Stimulated activated CD8-positive, alpha-beta memory T cell treated with anti-CD3 and anti-CD28 coated beads, Interleukin-4, amount 100 ng/mL, for 4 hours (primary cell): Measurements from ENCODE around the gene RNF5.
"Not testable (repeated sequence)": the region's sequence is repeated elsewhere in the genome, so short reads cannot be mapped to it uniquely, and the experiment has no call there.

Experiments
- DNase-seq, 2 donors: peaks; one replicate each; pipeline ENCODE4 v3.0.0-alpha.2; 2020; ENCODE audit warnings: low read depth in 2 of 2, low spot score in 1 of 2

Gene RNF5

GRCh38 chr6:32204268-32204715, 26.1 kb downstream of the RNF5 start:
- DNase-seq, result no peak

- no peak for DNase-seq
These were observed 30.8 kb downstream of the RNF5 start for GRCh38 chr6:32208996-32209395.

- no peak for DNase-seq
These were observed 32.0 kb downstream of the RNF5 start for GRCh38 chr6:32210191-32210601.

- not testable (repeated sequence) for DNase-seq
These were observed 33.2 kb downstream of the RNF5 start for GRCh38 chr6:32211432-32211831.

GRCh38 chr6:32212076-32212760, 34.0 kb downstream of the RNF5 start:
- no peak for DNase-seq

- no peak for DNase-seq
These were observed 35.4 kb downstream of the RNF5 start for GRCh38 chr6:32213649-32214048.

GRCh38 chr6:32214126-32214525, 35.9 kb downstream of the RNF5 start:
- no peak for DNase-seq

- DNase-seq, result no peak
These were observed 37.4 kb downstream of the RNF5 start for GRCh38 chr6:32215617-32216016.

- DNase-seq, result no peak
These were observed 38.1 kb downstream of the RNF5 start for GRCh38 chr6:32216285-32216684.

- DNase-seq, result no peak
These were observed 38.8 kb downstream of the RNF5 start for GRCh38 chr6:32216998-32217397.

- DNase-seq, result no peak
These were observed 40.0 kb downstream of the RNF5 start for GRCh38 chr6:32218167-32218566.

- no peak for DNase-seq
These were observed 41.8 kb downstream of the RNF5 start for GRCh38 chr6:32220021-32220420.

- no peak for DNase-seq
These were observed 44.4 kb downstream of the RNF5 start for GRCh38 chr6:32222333-32223230.

GRCh38 chr6:32223258-32224235, 45.3 kb downstream of the RNF5 start, which contains the start of gene NOTCH4:
TSS of gene NOTCH4 (minus strand) at chr6:32224067. CDS start at chr6:32223928, 139 bp downstream.
- no peak for DNase-seq

GRCh38 chr6:32224696-32225095, 46.5 kb downstream of the RNF5 start:
- no peak for DNase-seq

GRCh38 chr6:32226434-32226833, 48.2 kb downstream of the RNF5 start:
- DNase-seq, result no peak
